ENCODE data around the gene TAOK1. TPM values are rescaled to one million over a fixed set of nuclear protein-coding genes. Genes with fewer than 3 reads are reported as not detected.
A peak's percentile ranks its signal among the peaks of the same experiment; 100 is the strongest.

The TAOK1 gene
- total RNA-seq, 1 experiment from 2014 or later, result 56.3 TPM

DNA sequence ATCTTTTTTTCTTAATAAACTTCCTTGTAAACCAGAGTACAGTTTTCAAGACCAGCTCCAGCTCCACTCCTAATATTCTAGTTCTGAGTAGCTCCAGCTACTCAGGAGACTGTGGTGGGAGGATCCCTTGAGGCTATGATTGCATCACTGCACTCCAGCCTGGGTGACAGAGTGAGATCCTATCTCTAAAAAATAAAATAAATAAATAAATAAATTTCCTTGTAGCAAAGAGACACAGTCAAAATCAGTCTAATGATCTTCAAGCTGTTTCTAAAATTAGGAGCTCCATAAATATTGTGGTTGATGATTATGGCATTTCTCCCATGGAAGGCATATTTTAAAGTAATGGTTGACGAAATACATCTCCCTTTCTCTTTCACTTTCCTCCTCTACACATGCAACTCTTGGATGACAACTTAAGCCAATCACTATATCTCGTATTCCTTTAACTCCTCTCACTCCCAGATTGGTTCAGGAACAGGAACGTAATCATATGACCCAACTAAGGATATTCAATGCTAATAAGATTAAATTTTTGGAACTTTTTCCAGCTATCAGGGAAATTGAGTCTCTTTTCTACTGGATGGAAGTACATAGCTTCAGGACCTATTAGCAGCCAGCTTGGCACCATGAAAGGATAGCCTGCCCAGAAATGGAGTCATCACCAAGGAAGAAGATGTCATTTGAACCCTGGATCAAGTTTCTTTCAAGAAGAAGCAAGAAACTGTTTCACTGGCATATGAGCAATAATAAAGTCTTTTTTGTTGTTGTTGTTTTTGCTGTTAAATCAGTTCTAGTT, 42.1 kb upstream of the TAOK1 start:
- H3K27ac ChIP-seq (ENCODE audit: low read depth, low read length), result no peak overlapping the region
- TF ChIP-seq CEBPB (IDR thresholded peaks at IDR 0.05; ENCODE audit: low read depth), result peak; percentile 30; the same call in 1 of the 2 replicates
- TF ChIP-seq, protein P1, sequence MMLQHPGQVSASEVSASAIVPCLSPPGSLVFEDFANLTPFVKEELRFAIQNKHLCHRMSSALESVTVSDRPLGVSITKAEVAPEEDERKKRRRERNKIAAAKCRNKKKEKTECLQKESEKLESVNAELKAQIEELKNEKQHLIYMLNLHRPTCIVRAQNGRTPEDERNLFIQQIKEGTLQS (IDR thresholded peaks at IDR 0.05), result no peak
- H3K4me3 ChIP-seq (replicated peaks in 1 of 2; ENCODE audit: low read depth in 1 of 2, low read length in 2 of 2), result no peak overlapping the region
- POLR2A ChIA-PET, result no interaction called here
- no peaks in the 10 kb centered on the region for H3K4me1 ChIP-seq (ENCODE audit: control insufficient read depth in 1 of 2, insufficient read depth in 2 of 2, low read length in 2 of 2)
- BruUV-seq (replicated peaks), result no TSS peak
- DNase-seq (ENCODE audit: low read depth, low spot score) (no peak), ATAC-seq (no peak)
- intact Hi-C loops (cut with micrococcal nuclease), result no loop called here
- CTCF ChIA-PET, result interaction anchor here (1.1 kb wide), 1 partner anchor 14 kb away, joined by 4 read pairs; no protein-coding TSS in a partner anchor
- H3K79me2 ChIP-seq (ENCODE audit: insufficient read depth, low read length), result no peaks in the 10 kb centered on the region
- H3K9me3 ChIP-seq (ENCODE audit: control insufficient read depth in 1 of 2, insufficient read depth in 1 of 2, low read depth in 1 of 2, low read length in 2 of 2), result no peaks in the 10 kb centered on the region
- no peak overlapping the region for H3K9ac ChIP-seq (ENCODE audit: low read length)
- no peaks in the 10 kb centered on the region for H3K9me2 ChIP-seq (ENCODE audit: insufficient read depth)
- 0 out of 2 replicates have a peak, but pooled peaks cover 6% of the 10 kb centered on the region for H3K27me3 ChIP-seq (ENCODE audit: insufficient read depth, low read length)
- RAD21 ChIA-PET (ENCODE audit: low non-redundant PET in 1 of 2, low total read pairs in 2 of 2, uncharacterized antibody in 2 of 2, unreplicated experiment in 2 of 2), result no interaction called here
- H2AFZ ChIP-seq (ENCODE audit: low read depth, low read length, poor library complexity, severe bottlenecking), result no peak overlapping the region
- H3K36me3 ChIP-seq (ENCODE audit: control insufficient read depth in 1 of 2, insufficient read depth in 2 of 2, low read length in 2 of 2), result no peaks in the 10 kb centered on the region
- H3K4me2 ChIP-seq (ENCODE audit: low read length), result no peak overlapping the region
- H4K20me1 ChIP-seq (ENCODE audit: insufficient read depth), result no peaks in the 10 kb centered on the region

DNA sequence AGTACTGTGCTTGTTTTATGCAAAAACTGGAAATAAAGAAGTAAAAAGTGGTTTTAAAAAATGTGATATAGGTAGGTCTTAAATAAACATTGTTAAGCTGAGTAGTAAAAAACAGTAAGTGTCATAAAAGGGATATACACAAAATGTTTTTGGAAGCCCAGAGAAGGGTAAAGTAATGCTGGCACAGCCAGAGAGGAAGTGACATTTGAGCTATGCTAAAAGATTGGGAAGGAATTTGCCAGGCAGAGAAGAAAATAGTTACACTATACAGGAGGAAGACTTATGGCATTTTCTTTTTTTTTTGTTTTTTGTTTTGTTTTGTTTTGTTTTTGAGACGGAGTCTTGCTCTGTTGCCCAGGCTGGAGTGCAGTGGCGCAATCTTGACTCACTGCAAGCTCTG, 40.8 kb upstream of the TAOK1 start:
- intact Hi-C loops (cut with micrococcal nuclease), result no loop called here
- CTCF ChIA-PET, result interaction anchor here (0.6 to 1.3 kb wide), 2 partner anchors 20 to 242 kb away, joined by 3 to 4 read pairs; no protein-coding TSS in a partner anchor
- TF ChIP-seq, protein P2, sequence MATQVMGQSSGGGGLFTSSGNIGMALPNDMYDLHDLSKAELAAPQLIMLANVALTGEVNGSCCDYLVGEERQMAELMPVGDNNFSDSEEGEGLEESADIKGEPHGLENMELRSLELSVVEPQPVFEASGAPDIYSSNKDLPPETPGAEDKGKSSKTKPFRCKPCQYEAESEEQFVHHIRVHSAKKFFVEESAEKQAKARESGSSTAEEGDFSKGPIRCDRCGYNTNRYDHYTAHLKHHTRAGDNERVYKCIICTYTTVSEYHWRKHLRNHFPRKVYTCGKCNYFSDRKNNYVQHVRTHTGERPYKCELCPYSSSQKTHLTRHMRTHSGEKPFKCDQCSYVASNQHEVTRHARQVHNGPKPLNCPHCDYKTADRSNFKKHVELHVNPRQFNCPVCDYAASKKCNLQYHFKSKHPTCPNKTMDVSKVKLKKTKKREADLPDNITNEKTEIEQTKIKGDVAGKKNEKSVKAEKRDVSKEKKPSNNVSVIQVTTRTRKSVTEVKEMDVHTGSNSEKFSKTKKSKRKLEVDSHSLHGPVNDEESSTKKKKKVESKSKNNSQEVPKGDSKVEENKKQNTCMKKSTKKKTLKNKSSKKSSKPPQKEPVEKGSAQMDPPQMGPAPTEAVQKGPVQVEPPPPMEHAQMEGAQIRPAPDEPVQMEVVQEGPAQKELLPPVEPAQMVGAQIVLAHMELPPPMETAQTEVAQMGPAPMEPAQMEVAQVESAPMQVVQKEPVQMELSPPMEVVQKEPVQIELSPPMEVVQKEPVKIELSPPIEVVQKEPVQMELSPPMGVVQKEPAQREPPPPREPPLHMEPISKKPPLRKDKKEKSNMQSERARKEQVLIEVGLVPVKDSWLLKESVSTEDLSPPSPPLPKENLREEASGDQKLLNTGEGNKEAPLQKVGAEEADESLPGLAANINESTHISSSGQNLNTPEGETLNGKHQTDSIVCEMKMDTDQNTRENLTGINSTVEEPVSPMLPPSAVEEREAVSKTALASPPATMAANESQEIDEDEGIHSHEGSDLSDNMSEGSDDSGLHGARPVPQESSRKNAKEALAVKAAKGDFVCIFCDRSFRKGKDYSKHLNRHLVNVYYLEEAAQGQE (IDR thresholded peaks at IDR 0.05; ENCODE audit: low read depth), result no peak
- TF ChIP-seq EZH2phosphoT487 (IDR thresholded peaks at IDR 0.05; ENCODE audit: borderline replicate concordance) (no peak), RAD21 (IDR thresholded peaks at IDR 0.05; ENCODE audit: low read depth) (no peak), EGR1 (IDR thresholded peaks at IDR 0.05; ENCODE audit: low read depth) (no peak), SIN3A (IDR thresholded peaks at IDR 0.05; ENCODE audit: low read depth) (no peak), POLR2A (IDR thresholded peaks at IDR 0.05; ENCODE audit: borderline replicate concordance, extremely low read depth, insufficient read depth, insufficient read length) (no peak), ELF1 (IDR thresholded peaks at IDR 0.05; ENCODE audit: borderline replicate concordance, low read depth) (no peak), CEBPB (IDR thresholded peaks at IDR 0.05; ENCODE audit: low read depth) (no peak), YY1 (IDR thresholded peaks at IDR 0.05; ENCODE audit: extremely low read depth, insufficient replicate concordance, low read depth, low read length) (no peak), POLR2AphosphoS5 (IDR thresholded peaks at IDR 0.05; ENCODE audit: low read depth, low read length) (no peak)
- TF ChIP-seq, protein P1 (IDR thresholded peaks at IDR 0.05), result no peak
- TF ChIP-seq, protein P3, sequence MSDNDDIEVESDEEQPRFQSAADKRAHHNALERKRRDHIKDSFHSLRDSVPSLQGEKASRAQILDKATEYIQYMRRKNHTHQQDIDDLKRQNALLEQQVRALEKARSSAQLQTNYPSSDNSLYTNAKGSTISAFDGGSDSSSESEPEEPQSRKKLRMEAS (IDR thresholded peaks at IDR 0.05), result no peak

More for the DNA sequence above, 40.8 kb upstream of the TAOK1 start:
- Histone ChIP-seq H3K27ac (ENCODE audit: low read depth, low read length) (no peak overlapping the region), H3K79me2 (ENCODE audit: insufficient read depth, low read length) (no peaks in the 10 kb centered on the region), H3K27me3 (ENCODE audit: insufficient read depth, low read length) (no peaks in the 10 kb centered on the region), H3K9ac (ENCODE audit: low read length) (no peak overlapping the region), H3K4me3 (replicated peaks in 1 of 2; ENCODE audit: low read depth in 1 of 2, low read length in 2 of 2) (no peak overlapping the region), H3K9me3 (ENCODE audit: control insufficient read depth in 1 of 2, insufficient read depth in 1 of 2, low read depth in 1 of 2, low read length in 2 of 2) (no peaks in the 10 kb centered on the region), H3K4me1 (ENCODE audit: control insufficient read depth in 1 of 2, insufficient read depth in 2 of 2, low read length in 2 of 2) (no peaks in the 10 kb centered on the region), H4K20me1 (ENCODE audit: insufficient read depth) (no peaks in the 10 kb centered on the region), H3K9me2 (ENCODE audit: insufficient read depth) (no peaks in the 10 kb centered on the region), H2AFZ (ENCODE audit: low read depth, low read length, poor library complexity, severe bottlenecking) (no peak overlapping the region), H3K36me3 (ENCODE audit: control insufficient read depth in 1 of 2, insufficient read depth in 2 of 2, low read length in 2 of 2) (no peaks in the 10 kb centered on the region), H3K4me2 (ENCODE audit: low read length) (no peak overlapping the region)
- ChIA-PET POLR2A (interaction anchor here (0.7 kb wide), 1 partner anchor 398 kb away, joined by 3 read pairs; the partner anchor contains the start of gene PHF12), RAD21 (ENCODE audit: low non-redundant PET in 1 of 2, low total read pairs in 2 of 2, uncharacterized antibody in 2 of 2, unreplicated experiment in 2 of 2) (no interaction called here)
- DNase-seq (ENCODE audit: low read depth, low spot score) (no peak), ATAC-seq (no peak)
- BruUV-seq (replicated peaks), result no TSS peak

Measured in HCT116 (cell line).